HG02759 (cell line): ENCODE data around the gene TRAPPC11.
A peak's percentile ranks its signal among the peaks of the same experiment; 100 is the strongest.
"Not testable (repeated sequence)": the region's sequence is repeated elsewhere in the genome, so short reads cannot be mapped to it uniquely, and the experiment has no call there.

Experiments used
- ATAC-seq: cut with Tn5 transposase; IDR thresholded peaks from one replicate; pipeline ENCODE4 v1.9.1; 2021; ENCODE audit warnings: mild to moderate bottlenecking, moderate library complexity; ENCODE audit not compliant: unreplicated experiment

TRAPPC11 gene

DNA sequence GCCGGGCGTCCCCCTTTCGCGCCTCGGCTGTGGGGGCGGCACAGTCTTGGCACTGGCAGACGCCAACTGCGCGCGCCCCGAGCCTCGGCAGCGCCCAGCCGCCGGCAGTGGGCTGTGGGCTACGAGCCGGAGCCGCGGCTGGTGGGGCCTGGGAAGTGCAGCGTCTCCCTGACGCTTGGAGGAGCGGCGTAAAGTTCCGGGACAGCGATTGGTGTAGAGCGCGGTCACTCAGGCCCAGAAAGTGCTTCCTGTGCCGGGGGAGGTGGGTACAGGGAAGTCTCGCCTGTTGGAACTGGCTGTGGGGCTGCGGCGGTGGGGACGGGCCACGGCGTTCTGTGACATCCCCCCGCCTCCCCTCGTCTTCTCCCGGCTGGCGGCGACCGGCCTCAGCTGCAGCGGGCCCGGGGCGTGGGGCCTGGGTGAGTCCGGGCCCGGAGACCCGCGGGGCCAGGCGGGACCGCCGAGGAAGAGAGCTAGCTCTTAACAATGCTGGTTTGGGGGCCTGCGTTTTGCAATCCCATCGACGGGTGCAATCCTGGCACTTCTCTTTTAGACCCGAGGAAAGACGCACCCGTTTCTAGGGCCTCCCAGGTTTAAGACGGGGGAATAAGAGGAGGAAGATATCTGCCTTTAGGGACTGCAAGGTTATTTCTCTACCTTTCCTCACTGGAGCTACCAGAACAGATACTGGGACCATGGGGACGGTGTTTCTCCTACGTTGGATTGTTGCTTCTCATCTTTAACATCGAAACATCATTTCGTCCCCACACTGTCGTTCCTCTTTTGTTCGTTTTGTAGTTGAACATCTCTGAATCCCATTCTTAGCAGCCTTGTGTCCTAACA lies at the start of gene TRAPPC11, which contains the start of gene RWDD4:
Gene TRAPPC11 (plus strand): TSS at position 265 of the 843 bp plus-strand sequence. CDS start 4,575 bp downstream, outside the sequence.
Gene RWDD4 (minus strand): TSS at position 157 of the 843 bp plus-strand sequence. CDS start 233 bp downstream, outside the sequence.
- peak; percentile 98 for ATAC-seq

DNA sequence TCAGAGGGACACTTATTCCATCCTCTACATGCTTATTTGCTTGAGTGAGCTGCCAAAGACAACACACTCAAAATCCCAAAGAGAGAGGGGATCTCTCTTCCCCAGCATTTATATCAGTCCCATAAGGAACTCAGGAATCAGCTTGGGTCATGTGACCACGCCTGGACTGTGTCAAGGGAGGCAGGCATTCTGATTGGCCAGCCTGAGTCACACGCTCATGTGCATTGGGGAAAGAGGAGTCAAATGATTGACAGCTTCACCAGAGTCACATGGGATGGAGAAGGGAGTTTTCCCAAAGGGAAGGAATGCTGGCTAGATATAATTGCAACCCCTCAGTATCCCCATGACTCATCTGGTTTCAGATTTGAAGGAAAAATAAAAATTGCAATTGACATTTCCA lies 49.1 kb upstream of the TRAPPC11 start:
- no peak for ATAC-seq

DNA sequence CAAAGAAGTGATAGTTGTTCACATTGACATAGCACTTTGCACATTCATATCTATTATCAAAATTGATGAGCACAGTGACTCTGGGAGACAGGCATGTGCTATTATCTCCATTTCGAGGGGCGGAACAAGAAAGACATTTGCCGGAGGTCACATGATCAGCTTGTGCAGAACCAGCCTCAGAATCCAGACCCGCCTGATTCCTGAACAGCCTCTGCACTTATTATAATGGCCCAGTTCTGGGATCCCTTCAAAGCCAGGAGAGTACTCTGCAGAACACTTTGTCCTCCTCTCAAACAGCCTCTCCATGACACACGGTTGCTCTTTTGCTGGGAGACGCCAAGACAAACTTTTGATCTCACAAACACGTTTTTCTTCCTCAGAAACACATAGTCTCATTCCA lies 48.5 kb upstream of the TRAPPC11 start:
- no peak for ATAC-seq

DNA sequence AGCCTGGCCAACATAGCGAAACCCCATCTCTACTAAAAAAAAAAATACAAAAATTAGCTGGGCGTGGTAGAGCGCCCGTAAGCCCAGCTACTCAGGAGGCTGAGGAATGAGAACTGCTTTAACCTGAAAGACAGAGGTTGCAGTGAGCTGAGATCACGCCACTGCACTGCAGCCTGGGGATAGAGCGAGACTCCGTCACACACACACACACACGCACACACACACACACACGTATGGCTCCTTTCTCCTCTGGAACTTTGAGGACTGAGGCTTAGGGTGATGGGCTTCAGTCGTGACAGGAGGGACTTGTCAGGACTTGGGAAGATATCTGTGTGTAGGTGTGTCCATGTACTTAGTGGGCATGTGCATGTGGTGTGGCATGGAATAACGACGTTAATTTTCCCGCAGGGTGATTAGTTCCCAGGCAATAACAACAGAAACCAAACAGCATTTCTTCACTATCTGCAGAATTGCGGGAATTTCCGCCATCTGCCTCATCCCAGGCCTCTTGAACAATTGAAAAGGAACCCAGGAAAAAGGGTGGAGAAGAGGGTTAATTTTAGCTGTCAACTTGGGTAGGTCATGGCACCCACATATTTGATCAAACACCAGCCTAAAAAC lies 47.8 kb upstream of the TRAPPC11 start:
- ATAC-seq, result no peak

DNA sequence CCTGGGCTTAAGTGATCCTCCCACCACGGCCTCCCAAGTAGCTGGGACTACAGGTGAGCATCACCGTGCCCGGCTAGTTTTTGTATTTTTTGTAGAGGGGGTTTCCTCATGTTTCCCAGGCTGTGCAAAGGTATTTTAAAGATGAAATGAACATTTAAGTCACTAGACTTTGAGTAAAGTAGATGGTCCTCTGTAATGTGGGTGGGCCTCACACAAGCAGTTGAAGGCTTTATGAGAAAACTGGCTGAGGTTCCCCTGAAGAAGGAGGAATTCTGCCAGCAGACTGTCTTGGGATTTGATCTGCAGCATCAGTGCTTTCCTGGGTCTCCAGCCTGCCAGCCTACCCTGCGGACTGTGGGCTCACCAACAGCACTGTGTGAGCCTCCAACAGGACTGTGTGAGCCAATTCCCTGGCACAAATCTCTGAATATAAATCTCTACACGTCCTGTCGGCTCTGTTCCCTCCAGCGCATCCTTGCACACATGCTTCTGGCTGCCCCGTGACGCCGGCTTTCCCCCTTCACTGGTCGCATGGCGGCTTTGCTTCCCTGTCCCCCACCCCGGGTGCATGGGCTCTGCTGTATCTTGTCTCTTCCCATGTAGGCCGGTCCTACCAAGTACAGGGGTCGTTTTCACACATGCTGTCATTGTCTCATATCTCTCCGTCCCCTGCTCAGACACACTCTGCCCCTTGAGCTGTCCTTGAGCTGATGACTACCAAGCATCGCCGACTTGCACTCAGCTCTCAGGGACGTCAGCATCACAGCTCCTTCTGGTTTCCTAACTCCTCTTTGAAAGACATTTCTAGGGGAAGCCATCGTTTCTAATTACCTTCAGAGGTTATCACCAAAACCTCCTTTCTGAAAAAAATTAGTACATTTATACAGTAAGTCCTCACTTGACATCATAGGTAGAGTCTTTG lies 46.5 kb upstream of the TRAPPC11 start:
- ATAC-seq, result no peak

DNA sequence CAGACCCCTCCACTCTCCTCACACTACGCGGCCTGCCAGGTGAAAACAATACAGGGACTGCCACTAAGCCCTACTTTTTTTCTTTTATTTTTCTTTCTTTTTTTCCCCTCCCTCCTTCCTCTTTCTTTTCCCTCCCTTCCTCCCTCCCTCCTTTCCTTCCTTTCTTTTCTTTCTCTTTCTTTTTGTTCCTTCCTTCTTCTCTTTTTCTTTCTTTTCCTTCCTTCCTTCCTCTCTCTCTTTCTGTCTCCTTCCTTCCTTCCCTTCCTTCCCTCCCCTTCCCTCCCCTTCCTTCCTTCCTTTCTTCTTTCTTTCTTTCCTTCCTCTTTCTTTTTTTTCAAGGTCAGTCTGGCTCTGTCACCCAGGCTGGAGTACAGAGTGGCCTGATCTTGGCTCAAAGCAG lies 42.0 kb upstream of the TRAPPC11 start:
- no peak for ATAC-seq

DNA sequence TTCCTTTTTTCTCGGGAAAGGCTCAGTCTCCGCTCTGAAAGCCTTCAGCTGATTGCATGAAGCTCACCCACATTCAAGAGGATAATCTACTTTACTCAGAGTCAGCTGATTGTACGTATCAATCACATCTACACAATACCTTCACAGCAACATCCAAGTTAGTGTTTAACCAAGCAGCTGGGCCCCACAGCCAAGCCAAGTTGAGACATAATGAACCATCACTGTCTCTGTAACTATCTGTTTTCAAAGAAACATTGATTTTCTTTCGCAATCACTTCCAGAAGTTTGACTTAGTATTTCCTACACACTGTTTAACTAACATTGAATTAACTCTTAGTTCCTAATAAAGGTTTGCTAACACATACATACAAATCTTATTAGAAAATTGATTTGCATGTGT lies 40.4 kb upstream of the TRAPPC11 start:
- no peak for ATAC-seq

DNA sequence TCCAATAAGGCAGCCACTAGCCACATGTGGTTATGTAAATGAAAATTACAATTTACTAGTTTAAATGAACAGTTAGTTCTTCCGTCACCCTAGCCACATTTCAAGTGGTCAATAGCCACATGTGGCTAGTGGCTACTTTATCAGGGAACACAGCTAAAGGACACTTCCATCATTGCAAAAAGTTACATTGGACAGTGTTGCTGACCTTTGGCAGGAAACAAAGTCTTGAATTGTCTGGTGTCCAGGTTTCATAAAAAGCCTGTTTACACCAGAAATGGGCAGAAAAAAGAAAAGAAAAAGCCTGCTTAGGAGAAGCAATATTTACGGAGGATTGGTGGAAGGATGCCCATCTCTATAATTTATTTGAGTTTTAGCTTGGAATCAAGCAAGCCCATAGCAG lies 38.7 kb upstream of the TRAPPC11 start:
- ATAC-seq, result no peak

DNA sequence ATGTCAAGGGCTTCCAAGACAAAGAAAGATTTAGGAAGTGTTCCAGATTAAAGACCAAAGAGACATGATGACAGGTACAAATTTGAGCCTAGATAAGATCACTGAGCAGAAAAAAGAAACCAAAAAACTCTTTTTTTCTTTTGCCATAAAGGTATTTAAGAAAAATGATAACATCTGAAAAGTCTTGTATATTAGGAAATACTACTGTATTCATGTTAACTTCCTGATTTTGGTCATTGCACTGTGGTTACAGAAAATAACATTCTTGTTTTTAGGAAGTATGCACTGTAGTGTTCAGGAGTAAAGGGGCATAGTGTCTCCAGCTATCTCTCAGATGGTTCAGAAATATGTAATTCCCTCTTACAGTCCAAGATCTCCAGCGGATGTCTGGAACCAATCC lies 37.2 kb upstream of the TRAPPC11 start:
- ATAC-seq, result no peak

DNA sequence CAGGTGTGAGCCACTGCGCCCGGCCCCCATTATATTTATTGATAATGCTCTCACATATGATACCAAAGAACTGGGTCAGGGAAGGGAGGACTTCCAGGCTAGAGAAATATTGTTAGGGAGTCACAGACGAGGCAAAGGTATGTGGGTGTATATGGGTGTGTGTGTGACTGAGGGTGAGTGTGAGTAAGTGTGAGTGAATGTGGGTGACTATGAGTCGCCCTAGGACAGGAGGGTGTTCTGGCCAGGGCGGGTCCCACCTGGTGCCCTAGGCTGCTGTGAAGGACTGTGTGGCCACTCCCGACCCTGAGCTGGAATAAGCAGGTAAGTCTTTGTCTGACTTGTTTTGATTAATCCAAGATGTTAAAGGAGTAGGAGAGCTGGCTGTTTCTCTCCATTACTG lies 34.5 kb upstream of the TRAPPC11 start:
- no peak for ATAC-seq

DNA sequence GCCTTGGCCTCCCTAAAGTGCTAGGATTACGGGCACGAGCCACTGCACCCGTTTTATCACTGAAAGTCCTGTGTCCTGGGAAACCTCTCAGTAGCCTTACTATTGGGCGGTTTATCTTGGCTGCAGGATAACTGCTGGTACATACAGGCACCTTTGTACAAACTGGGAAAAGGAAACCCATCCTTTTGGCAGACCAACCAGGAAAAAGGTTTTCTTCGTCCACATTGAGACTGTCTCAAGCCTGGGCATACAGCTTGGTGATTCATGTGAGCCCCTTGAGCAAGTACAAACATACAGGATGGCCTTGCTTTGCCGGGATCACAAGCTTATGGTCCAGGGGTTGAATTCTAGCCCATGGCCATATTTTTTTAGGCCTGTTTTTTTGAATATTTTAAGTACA lies 32.9 kb upstream of the TRAPPC11 start:
- no peak for ATAC-seq

DNA sequence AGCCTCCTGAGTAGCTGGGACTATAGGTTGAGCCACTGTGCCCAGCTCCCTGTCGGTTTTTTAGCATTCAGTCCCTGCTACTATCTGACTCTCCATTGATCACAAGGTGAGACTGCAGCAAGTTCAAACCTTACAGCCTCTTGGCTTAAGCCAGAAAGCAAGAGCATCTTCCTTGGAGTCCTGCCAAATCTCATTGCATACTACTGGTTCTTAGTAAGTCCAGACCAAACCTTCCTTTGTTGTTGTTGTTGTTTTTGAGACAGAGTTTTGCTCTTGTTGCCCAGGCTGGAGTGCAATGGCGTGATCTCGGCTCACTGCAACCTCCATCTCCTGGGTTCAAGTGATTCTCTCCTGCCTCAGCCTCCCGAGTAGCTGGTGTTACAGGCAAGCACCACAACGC lies 31.8 kb upstream of the TRAPPC11 start:
- ATAC-seq, result not testable (repeated sequence)

DNA sequence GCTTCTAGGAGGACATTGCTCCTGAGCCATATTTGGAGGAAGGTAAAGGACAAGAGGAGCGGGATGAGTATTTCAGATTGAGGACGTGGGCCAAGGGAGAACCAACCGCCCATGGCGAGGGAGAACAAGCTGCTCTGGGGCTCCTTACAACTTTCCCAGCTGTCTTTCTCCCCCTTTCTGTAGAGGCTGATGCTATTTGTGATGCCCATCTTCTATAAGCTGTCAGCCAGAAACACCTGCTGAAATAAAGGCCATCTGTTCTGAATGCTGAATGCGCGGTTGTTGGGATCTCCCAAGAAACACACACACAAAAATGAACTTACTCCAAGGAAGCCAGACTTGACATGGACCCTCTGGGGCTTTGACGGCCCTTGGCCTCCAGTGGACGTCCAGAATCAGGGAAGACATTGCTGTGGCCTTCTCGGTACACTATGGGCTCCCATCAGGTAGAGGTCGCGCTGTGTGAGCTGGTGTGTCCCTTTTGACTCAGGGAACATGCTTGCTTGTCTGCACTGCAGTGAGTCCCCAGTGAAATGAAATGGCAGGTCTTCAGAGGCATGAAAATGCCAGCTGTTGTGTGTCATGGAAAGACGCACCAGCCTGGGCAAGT lies 31.0 kb upstream of the TRAPPC11 start:
- no peak for ATAC-seq

DNA sequence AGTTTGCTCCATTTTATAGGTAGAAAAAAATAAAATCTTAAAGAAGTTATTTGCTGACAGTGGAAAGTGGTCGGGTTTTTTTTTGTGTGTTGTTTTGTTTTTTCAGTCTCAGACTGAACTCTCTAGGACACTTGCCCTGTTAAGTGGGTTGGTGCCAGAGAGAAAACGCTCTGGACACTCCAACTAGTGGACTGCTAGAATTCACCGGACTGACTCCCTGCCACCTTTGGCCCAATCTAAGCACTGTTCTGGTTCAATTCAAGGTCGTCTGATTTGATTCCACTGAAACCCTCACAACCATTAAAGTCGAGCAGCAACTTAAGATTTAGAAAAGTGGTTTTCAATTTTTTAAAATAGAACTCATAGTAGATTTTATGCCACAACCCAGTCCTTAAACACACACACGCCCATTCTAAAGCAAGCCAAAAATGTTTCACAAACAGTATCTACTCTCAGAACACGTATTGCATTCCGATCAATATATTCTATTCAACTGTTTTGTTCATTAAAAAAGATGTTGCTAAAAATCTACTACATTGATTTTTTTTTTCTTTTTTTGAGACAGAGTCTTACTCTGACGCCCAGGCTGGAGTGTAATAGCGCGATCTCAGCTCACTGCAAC lies 27.4 kb upstream of the TRAPPC11 start:
- ATAC-seq, result no peak

DNA sequence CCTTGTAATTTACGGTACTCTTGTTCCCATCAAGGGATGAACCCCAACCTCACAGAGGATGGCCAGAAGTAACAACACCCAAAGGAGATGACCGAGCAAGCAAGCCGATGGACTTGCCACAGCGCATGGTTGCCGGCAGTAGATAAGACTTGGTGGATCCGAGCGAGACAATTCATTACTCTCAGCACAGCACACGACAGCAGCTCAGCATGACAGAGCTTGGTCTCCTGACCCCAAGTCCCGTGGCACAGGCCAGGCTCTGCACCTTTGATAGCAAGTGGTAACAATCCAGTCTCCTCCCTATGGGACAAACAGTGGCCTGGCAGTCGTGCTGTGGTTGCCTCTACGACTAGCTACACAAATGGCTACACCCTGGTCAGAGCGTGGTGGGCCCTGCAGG lies 26.4 kb upstream of the TRAPPC11 start:
- no peak for ATAC-seq

DNA sequence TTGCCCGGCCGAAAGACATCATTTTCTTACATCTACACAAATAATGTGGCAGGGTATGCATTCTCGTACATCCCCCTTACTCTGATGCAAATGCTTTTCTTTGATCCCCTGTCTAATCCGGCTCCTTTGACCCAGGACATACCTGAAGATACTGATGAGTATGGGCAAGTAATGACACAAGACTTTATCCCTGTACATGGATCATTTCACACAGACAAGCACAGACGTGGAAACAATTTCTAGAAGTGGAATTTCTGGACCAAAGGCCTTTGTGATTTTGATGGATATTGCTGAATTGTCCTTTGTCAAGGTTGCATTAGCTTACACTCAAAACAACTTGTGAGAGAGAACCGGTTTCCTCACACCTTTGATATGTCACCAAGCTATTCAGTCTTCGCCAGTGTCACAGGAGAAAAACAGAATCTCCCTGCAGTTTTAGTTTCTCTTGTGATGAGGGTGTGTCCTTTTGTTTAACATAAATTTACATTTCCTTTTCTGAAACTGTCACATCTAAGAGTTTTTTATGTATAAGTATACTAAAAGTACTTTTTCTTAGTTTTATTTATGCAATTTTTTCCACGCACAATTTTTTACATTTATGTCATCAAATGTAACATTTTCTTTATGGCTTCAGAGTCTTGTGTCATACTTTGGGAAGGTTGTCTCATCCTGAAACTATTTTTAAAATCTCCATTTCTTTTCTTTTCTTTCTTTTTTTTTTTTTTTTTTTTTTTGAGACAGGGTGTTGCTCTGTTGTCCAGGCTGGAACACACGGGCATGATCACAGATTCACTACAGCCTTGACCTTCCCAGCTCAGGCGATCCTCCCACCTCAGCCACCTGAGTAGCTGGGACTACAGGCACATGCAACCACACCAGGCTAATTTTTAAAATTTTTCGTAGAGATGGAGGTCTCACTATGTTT lies 25.4 kb upstream of the TRAPPC11 start:
- no peak for ATAC-seq

DNA sequence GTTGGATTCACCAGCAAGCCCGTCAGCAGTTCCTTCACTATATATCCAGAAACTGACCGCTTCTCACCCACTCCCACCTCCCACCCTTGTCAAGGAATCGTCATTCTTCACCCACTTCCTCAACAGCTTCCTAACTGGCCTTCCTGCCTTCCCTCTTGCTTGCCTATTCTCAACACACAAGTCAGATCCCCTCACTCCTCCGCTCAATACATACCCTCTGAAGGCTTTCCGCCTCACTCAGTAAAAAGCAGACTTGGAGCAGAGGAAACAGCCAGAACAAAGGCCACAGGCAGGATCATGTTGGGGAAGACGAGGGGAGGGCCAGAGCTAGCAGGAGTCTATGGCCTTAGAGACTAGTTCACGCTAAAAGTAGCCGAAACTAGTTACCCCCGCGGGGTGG lies 23.8 kb upstream of the TRAPPC11 start:
- no peak for ATAC-seq

DNA sequence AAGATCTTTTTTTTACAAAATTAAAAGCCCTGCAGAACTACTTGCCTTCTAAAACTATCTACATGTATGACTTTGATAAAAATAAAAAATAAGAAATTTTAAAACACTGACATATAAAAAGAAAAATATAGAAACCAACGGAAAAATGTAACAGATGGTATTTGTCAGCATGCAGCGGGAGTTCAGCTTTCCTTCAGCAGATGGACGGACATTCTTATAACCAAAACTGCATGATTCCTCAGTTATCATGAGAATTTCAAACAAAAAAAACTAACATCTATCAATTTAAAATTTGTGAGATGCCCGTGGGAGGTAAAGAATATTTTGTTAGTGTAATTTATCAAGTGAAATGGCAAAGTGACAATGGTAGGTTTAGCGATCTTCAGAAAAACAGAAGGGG lies 23.4 kb upstream of the TRAPPC11 start:
- no peak for ATAC-seq

DNA sequence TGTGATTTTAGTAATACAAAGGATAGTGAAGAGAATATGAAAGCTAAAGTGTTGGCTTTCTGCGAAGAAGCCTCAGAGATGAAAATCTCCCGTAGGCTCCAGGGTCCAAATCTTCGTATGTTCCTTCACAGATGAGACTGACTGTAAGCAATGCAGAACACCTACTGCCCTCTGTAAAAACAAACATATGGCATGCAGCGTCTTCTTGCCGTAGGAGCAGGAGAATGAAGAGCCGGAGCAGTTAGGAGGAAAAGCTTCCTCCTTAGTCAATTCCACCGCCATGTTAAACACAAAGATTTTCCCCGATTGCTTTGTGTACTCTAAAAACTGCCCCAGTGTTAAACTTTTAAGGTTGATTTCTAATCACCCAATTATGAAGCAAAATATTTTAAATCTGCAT lies 22.6 kb upstream of the TRAPPC11 start:
- no peak for ATAC-seq
